Measurements from ENCODE around the gene PITPNC1.

PITPNC1 gene

DNA sequence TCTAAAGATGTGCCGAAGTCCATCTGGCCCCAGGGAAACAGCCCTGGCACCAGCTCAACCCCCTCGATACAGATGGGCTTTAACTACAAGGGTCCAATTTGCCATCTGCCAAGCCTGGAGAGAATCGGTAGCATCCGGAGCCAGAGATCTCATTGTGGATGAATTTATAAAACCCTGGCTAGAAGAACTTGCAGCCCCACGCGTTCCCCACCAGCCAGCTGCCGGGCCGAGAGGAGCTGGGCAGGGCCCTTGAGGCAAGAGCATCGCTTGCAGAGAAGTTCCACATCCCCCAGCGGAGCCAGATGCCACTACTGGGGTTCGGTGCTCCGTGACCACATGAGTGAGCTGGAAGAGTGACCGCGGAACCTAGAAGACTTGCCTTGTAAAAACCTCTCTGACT, 275.4 kb downstream of the PITPNC1 start:
- no peaks in the 10 kb centered on the region for H3K9me3 ChIP-seq (replicated peaks; ENCODE audit: low read length)
- H3K36me3 ChIP-seq (ENCODE audit: insufficient read depth, low read length): no peaks in the 10 kb centered on the region
- no peak overlapping the region for H3K4me3 ChIP-seq (ENCODE audit: low read length)
- peaks cover 3% of the 10 kb centered on the region for H3K4me1 ChIP-seq (ENCODE audit: control insufficient read depth, insufficient read depth, low read length)
- H3K4me2 ChIP-seq (ENCODE audit: low read length): no peak overlapping the region
- H3K9ac ChIP-seq (ENCODE audit: low read depth, low read length): no peak overlapping the region
- H3K27me3 ChIP-seq (ENCODE audit: control insufficient read depth, insufficient read depth, low read length): no peaks in the 10 kb centered on the region

DNA sequence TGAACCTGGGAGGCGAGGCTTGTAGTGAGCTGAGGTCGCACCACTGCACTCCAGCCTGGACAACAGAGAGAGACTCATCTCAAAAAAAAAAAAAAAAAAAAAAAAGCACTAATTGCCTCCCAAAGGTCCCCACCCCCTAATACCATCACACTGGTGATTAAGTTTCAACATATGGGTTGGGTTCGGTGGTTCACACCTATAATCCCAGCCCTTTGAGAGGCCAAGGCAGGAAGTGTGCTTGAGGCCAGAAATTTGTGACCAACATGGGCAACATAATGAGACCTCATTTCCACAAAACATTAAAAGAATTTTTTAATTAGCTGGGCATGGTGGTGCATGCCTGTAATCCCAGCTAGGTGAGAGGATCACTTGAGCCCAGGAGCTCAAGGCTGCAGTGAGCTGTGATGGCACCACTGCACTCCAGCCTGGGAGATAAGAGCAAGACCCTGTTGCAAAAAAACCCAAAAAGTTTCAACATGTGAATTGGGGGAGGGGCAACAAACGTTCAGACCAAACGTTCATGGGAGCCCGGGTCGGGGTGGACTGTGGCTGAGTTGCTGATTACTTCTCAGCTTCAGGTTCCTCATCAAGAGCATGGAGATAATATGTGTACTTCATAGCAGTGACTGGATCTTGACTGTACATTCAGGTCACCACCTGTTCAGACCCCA, 278.5 kb downstream of the PITPNC1 start:
- Histone ChIP-seq H3K4me2 (ENCODE audit: low read length) (no peak overlapping the region), H3K4me1 (ENCODE audit: control insufficient read depth, insufficient read depth, low read length) (peaks cover 2% of the 10 kb centered on the region)

DNA sequence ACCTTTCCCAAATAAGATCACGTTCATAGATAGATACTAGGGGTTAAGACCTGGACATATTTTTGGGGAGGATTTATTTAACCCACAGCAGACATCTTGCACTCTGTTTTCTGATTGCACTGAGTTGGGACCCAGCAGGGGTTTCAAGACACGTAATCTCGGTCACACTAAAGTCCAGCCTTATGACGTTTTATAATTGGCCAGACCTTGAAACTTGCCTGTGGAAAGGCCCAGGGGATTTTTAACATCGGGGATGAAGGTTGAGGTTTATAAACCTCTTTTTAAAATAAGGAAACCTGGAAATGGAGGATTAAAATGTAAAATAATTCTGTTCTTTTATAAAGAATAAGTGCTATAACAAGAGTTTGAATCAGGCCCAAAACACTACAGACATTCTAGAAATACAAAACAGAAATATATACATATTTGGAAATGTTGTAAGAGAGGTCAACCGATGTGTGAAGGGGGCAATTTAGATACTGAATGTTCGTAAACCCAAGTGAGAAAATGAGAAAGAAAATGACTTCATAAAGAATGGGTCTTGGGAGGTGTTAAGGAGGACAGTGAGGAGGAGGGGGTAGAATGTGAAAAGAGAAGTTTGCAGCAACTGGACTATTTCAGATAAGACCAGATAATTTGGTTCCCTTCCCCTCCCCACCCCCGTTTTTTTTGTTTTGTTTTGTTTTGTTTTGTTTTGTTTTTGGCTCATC, 279.6 kb downstream of the PITPNC1 start:
- H3K4me3 ChIP-seq (ENCODE audit: low read length): no peak overlapping the region
- H3K27me3 ChIP-seq (ENCODE audit: control insufficient read depth, insufficient read depth, low read length): no peaks in the 10 kb centered on the region
- no peaks in the 10 kb centered on the region for H3K36me3 ChIP-seq (ENCODE audit: insufficient read depth, low read length)
- H3K4me2 ChIP-seq (ENCODE audit: low read length): no peak overlapping the region
- no peaks in the 10 kb centered on the region for H3K4me1 ChIP-seq (ENCODE audit: control insufficient read depth, insufficient read depth, low read length)
- H3K9me3 ChIP-seq (replicated peaks; ENCODE audit: low read length): no peaks in the 10 kb centered on the region
- H3K9ac ChIP-seq (ENCODE audit: low read depth, low read length): no peak overlapping the region

More for the DNA sequence above, 278.5 kb downstream of the PITPNC1 start:
- H3K36me3 ChIP-seq (ENCODE audit: insufficient read depth, low read length): no peaks in the 10 kb centered on the region
- no peak overlapping the region for H3K4me3 ChIP-seq (ENCODE audit: low read length)
- H3K9me3 ChIP-seq (replicated peaks; ENCODE audit: low read length): no peaks in the 10 kb centered on the region
- no peak overlapping the region for H3K9ac ChIP-seq (ENCODE audit: low read depth, low read length)
- no peaks in the 10 kb centered on the region for H3K27me3 ChIP-seq (ENCODE audit: control insufficient read depth, insufficient read depth, low read length)

DNA sequence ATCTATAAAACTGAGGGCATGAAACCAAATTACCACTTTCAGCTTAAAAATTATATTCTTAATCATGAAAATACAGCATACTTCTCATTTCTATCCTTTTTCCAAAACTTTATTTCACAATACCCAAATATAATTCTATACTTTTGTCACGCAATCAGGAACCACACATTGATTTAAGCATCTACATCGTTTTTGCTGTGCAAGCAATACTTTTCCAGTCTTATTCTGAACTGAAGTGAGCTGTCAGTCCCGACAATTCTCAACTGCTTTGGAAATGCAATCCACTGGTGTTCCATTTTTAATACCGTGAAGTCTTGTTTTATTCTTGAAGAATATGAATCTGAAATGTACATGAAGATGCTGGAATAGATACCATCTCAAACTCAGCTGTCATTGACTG, 280.5 kb downstream of the PITPNC1 start:
- Histone ChIP-seq H3K4me3 (ENCODE audit: low read length) (no peak overlapping the region), H3K9ac (ENCODE audit: low read depth, low read length) (no peak overlapping the region), H3K4me1 (ENCODE audit: control insufficient read depth, insufficient read depth, low read length) (no peaks in the 10 kb centered on the region), H3K27me3 (ENCODE audit: control insufficient read depth, insufficient read depth, low read length) (no peaks in the 10 kb centered on the region), H3K36me3 (ENCODE audit: insufficient read depth, low read length) (no peaks in the 10 kb centered on the region), H3K9me3 (replicated peaks; ENCODE audit: low read length) (no peaks in the 10 kb centered on the region), H3K4me2 (ENCODE audit: low read length) (no peak overlapping the region)

DNA sequence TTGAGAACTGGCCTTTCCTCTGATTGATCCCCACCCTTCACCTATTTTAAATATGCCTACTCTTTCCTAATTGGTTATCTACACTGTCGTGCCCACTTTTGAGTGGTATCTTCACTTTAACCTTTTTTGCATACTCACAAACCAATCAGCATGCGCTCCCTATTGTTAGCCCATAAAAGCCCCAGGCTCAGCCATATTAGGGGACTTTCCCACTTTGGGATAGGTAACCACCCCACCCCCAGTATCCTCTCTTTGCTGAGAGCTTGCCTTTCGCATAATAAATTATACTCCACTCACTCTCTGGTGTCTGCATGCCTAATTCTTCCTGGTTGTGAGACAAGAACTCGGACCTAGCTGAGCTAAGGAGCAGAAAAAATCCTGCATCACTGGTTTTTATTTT, 281.2 kb downstream of the PITPNC1 start:
- H3K4me3 ChIP-seq (ENCODE audit: low read length): no peak overlapping the region
- no peak overlapping the region for H3K4me2 ChIP-seq (ENCODE audit: low read length)
- H3K9ac ChIP-seq (ENCODE audit: low read depth, low read length): no peak overlapping the region
- H3K9me3 ChIP-seq (replicated peaks; ENCODE audit: low read length): no peaks in the 10 kb centered on the region
- H3K36me3 ChIP-seq (ENCODE audit: insufficient read depth, low read length): no peaks in the 10 kb centered on the region
- H3K27me3 ChIP-seq (ENCODE audit: control insufficient read depth, insufficient read depth, low read length): no peaks in the 10 kb centered on the region
- no peaks in the 10 kb centered on the region for H3K4me1 ChIP-seq (ENCODE audit: control insufficient read depth, insufficient read depth, low read length)

DNA sequence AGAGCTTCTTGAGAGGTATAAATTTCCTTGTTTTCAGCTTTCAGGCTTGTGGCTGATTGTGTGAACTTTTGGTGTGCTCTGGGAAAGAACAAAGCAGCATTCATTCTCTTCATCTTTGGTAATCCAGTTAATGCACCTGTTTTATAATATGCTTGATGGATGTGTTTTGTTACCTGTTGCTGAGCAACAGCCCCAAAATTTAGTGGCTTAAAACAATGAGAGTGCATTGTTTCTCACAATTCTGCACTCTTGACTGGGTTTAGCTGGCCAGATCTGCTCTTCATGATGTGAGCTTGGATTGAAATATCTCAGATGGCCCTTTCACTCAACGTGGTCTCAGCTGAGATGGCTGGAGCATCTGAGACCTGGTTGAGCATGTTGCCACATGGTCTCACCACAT, 281.9 kb downstream of the PITPNC1 start:
- Histone ChIP-seq H3K36me3 (ENCODE audit: insufficient read depth, low read length) (no peaks in the 10 kb centered on the region), H3K4me3 (ENCODE audit: low read length) (no peak overlapping the region), H3K9ac (ENCODE audit: low read depth, low read length) (no peak overlapping the region), H3K9me3 (replicated peaks; ENCODE audit: low read length) (no peaks in the 10 kb centered on the region), H3K4me1 (ENCODE audit: control insufficient read depth, insufficient read depth, low read length) (no peaks in the 10 kb centered on the region), H3K27me3 (ENCODE audit: control insufficient read depth, insufficient read depth, low read length) (no peaks in the 10 kb centered on the region), H3K4me2 (ENCODE audit: low read length) (no peak overlapping the region)

DNA sequence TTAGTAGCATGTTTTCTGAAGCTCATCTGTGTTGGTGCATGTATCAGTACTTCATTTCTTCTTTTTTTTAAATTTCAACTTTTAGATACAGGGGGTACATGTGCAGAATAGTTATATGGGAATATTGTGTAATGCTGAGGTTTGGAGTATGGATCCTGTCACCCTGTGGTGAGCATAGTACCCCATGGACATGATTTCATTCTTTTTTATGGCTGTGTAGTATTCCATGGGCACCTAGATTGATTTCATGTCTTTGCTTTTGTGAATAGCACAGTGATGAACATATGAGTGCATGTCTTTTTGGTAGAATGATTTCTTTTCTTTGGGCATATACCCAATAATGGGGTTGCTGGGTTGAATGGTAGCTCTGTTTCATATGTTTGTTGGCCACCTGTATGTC, 285.6 kb downstream of the PITPNC1 start:
- Histone ChIP-seq H3K27me3 (ENCODE audit: control insufficient read depth, insufficient read depth, low read length) (no peaks in the 10 kb centered on the region), H3K9me3 (replicated peaks; ENCODE audit: low read length) (no peaks in the 10 kb centered on the region), H3K4me2 (ENCODE audit: low read length) (no peak overlapping the region), H3K9ac (ENCODE audit: low read depth, low read length) (no peak overlapping the region), H3K36me3 (ENCODE audit: insufficient read depth, low read length) (no peaks in the 10 kb centered on the region), H3K4me3 (ENCODE audit: low read length) (no peak overlapping the region), H3K4me1 (ENCODE audit: control insufficient read depth, insufficient read depth, low read length) (no peaks in the 10 kb centered on the region)

DNA sequence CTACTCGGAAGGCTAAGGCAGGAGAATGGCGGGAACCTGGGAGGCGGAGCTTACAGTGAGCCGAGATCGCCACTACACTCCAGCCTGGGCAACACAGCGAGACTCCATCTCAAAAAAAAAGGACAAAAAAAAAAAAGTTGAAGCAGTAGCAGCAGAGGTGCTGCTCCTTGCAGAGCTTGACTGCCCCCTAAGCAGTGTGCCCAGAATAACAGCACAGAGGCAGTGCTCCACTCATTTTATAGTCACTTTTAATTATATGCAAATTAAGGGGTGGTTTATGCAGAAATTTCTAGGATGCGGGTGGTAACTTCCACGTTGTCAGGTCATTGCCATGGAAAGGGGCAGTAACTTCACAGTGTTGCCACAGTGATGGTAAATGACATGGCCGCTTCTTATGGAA, 286.4 kb downstream of the PITPNC1 start:
- H3K4me1 ChIP-seq (ENCODE audit: control insufficient read depth, insufficient read depth, low read length): no peaks in the 10 kb centered on the region
- no peak overlapping the region for H3K9ac ChIP-seq (ENCODE audit: low read depth, low read length)
- no peaks in the 10 kb centered on the region for H3K27me3 ChIP-seq (ENCODE audit: control insufficient read depth, insufficient read depth, low read length)
- H3K4me3 ChIP-seq (ENCODE audit: low read length): no peak overlapping the region
- no peaks in the 10 kb centered on the region for H3K9me3 ChIP-seq (replicated peaks; ENCODE audit: low read length)
- H3K36me3 ChIP-seq (ENCODE audit: insufficient read depth, low read length): no peaks in the 10 kb centered on the region
- H3K4me2 ChIP-seq (ENCODE audit: low read length): no peak overlapping the region

DNA sequence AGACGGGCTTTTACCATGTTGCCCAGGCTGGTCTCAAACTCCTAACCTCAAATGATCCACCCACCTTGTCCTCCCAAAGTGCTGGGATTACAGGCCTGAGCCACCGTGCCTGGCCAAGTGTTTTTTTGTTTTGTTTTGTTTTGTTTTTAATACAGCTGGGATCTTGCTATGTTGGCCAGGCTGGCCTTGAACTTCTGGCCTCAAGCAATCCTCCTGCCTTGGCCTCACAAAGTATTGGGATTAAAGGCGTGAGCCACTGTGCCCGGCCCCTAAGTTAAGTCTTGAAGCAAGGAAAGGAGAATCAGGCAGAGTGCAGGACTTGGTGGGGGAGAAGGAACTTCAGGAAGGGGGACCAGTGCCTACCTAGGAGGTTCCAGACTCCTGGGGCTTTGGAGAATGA, 288.9 kb downstream of the PITPNC1 start:
- H3K9me3 ChIP-seq (replicated peaks; ENCODE audit: low read length): no peaks in the 10 kb centered on the region
- no peak overlapping the region for H3K4me2 ChIP-seq (ENCODE audit: low read length)
- H3K4me1 ChIP-seq (ENCODE audit: control insufficient read depth, insufficient read depth, low read length): no peaks in the 10 kb centered on the region
- no peak overlapping the region for H3K4me3 ChIP-seq (ENCODE audit: low read length)
- H3K9ac ChIP-seq (ENCODE audit: low read depth, low read length): no peak overlapping the region
- no peaks in the 10 kb centered on the region for H3K36me3 ChIP-seq (ENCODE audit: insufficient read depth, low read length)
- no peaks in the 10 kb centered on the region for H3K27me3 ChIP-seq (ENCODE audit: control insufficient read depth, insufficient read depth, low read length)

DNA sequence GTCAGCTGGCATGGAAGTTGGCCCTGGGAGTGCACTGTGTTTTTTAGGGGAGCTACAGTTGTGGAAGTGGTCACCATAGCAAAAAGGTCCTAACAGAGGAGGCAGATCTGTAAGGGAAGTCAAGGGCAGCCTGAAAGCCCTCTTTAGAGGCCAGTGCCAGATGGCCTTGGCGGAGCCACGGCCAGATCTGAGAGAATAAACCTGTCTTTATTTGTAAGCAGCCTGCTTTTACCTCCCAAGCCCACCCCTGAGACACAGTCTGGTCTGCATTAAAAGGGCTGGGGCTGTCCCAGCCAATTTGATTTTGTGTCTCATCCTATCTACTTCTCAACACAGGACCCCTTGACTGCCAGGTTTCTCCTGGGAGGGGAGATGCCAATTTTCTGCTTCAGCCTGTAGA, 289.6 kb downstream of the PITPNC1 start:
- Histone ChIP-seq H3K9ac (ENCODE audit: low read depth, low read length) (no peak overlapping the region), H3K4me1 (ENCODE audit: control insufficient read depth, insufficient read depth, low read length) (no peaks in the 10 kb centered on the region), H3K9me3 (replicated peaks; ENCODE audit: low read length) (no peaks in the 10 kb centered on the region), H3K4me3 (ENCODE audit: low read length) (no peak overlapping the region), H3K4me2 (ENCODE audit: low read length) (no peak overlapping the region), H3K36me3 (ENCODE audit: insufficient read depth, low read length) (no peaks in the 10 kb centered on the region), H3K27me3 (ENCODE audit: control insufficient read depth, insufficient read depth, low read length) (no peaks in the 10 kb centered on the region)

DNA sequence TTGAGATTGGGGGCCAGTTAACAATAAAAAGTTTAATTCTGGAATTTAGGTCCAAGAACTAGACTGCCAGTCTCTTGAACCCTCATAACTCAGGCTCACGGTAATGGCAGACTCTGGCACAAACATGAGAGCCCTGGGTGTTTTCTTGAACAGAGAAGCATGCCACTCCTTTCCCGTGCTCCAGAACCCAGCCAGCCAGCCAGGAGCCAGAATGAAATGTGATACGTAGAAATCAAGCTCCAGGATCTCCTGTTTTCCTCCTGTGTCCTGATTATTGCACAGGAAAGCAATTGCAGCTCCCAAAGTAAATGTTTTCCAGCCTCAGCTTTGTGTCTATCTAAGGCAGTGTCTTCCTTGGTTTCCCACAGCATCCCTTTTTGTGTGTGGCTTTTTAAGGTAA, 294.4 kb downstream of the PITPNC1 start:
- no peak overlapping the region for H3K4me2 ChIP-seq (ENCODE audit: low read length)
- no peaks in the 10 kb centered on the region for H3K27me3 ChIP-seq (ENCODE audit: control insufficient read depth, insufficient read depth, low read length)
- H3K4me1 ChIP-seq (ENCODE audit: control insufficient read depth, insufficient read depth, low read length): no peaks in the 10 kb centered on the region
- no peak overlapping the region for H3K9ac ChIP-seq (ENCODE audit: low read depth, low read length)
- no peaks in the 10 kb centered on the region for H3K9me3 ChIP-seq (replicated peaks; ENCODE audit: low read length)
- no peak overlapping the region for H3K4me3 ChIP-seq (ENCODE audit: low read length)
- no peaks in the 10 kb centered on the region for H3K36me3 ChIP-seq (ENCODE audit: insufficient read depth, low read length)

All from skeletal muscle satellite cell (primary cell).